ENCODE results near the gene KRTAP5-4.

GRCh38 chr11:1622086-1622485 lies at the start of gene KRTAP5-4:
- TF ChIP-seq POLR2AphosphoS5 (IDR thresholded peaks at IDR 0.05; ENCODE audit: low read depth, low read length) (no peak), SPI1 (IDR thresholded peaks at IDR 0.05; ENCODE audit: low read depth, low read length) (0 out of 2 replicates have a peak, but pooled peaks have one; percentile 8), POLR2A (IDR thresholded peaks at IDR 0.05; ENCODE audit: low read depth, low read length) (no peak)
